ENCODE measurements around the gene WDR36. TPM values are rescaled to one million over a fixed set of nuclear protein-coding genes. Genes with fewer than 3 reads are reported as not detected.

WDR36 gene
- total and polyA plus RNA-seq, 2 experiments from 2014 or later, result 18.5 to 56.8 TPM

DNA sequence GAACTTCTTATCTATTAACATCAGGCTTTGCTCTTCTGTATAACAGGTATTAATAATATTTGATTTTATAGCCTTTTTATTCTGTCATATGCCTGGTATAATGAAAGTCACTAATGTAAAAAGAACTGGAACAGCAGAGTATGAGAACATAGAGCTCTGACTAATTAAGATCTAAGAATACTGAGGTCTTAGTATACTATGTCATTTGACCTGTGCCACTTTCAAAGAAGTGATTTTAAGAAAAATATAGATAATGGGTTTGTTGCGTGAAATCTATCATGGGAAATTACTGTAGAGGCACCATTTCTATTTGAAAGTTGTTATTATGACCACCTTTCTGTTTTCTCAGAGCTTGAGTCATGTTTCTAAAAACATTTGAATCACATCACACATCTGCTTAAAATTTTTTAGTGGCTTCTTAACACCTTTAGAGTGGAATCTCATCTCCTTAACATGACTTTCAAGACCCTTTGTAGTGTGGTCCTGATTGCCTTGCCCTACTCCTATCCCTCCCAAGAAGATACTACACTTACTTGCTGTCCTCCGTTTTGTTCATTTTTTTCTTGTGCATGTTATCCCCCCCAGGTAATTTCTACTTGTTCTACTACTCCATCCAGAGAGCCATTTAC is 14.3 kb downstream of the WDR36 start:
- H3F3A ChIP-seq (replicated peaks; ENCODE audit: low read depth), result no peaks in the 10 kb centered on the region
- no peak overlapping the region for H3K4me2 ChIP-seq
- no peaks in the 10 kb centered on the region for H3K4me1 Mint-ChIP-seq
- no peaks in the 10 kb centered on the region for H3K9me3 Mint-ChIP-seq
- H3K27me3 Mint-ChIP-seq (ENCODE audit: insufficient read depth, low read depth, poor library complexity), result no peaks in the 10 kb centered on the region
- H3K36me3 ChIP-seq (ENCODE audit: insufficient read depth), result peaks cover 79% of the 10 kb centered on the region
- no peaks in the 10 kb centered on the region for H3K79me2 ChIP-seq (replicated peaks; ENCODE audit: insufficient read depth)
- H3K4me3 Mint-ChIP-seq, result no peak overlapping the region
- no peaks in the 10 kb centered on the region for H3K27me3 ChIP-seq (ENCODE audit: insufficient read depth)
- ATAC-seq (no peak), DNase-seq (ENCODE audit: low spot score) (no peak)
- H3K27ac ChIP-seq (ENCODE audit: low read depth), result no peak overlapping the region
- no peaks in the 10 kb centered on the region for H3K4me1 ChIP-seq (ENCODE audit: insufficient read depth)
- no peak overlapping the region for H3K4me3 ChIP-seq
- H3K9me2 ChIP-seq (ENCODE audit: insufficient read depth), result no peaks in the 10 kb centered on the region
- TF ChIP-seq ZNF114 (CRISPR knock-in tag; IDR thresholded peaks at IDR 0.05) (no peak), ZNF331 (CRISPR knock-in tag; IDR thresholded peaks at IDR 0.05; ENCODE audit: low read depth) (no peak), EZH2phosphoT487 (IDR thresholded peaks at IDR 0.05; ENCODE audit: unreplicated experiment) (no peak), CREB1 (CRISPR knock-in tag; IDR thresholded peaks at IDR 0.05; ENCODE audit: low read depth) (no peak), EZH2 (IDR thresholded peaks at IDR 0.05; ENCODE audit: low read depth, unreplicated experiment) (no peak), STAT1 (IDR thresholded peaks at IDR 0.05; ENCODE audit: unreplicated experiment) (no peak), POLR2AphosphoS5 (IDR thresholded peaks at IDR 0.05; ENCODE audit: low read depth) (no peak), NANOG (IDR thresholded peaks at IDR 0.05; ENCODE audit: borderline replicate concordance) (no peak), JUNB (IDR thresholded peaks at IDR 0.05; ENCODE audit: unreplicated experiment) (no peak)
- TF ChIP-seq, protein P1, sequence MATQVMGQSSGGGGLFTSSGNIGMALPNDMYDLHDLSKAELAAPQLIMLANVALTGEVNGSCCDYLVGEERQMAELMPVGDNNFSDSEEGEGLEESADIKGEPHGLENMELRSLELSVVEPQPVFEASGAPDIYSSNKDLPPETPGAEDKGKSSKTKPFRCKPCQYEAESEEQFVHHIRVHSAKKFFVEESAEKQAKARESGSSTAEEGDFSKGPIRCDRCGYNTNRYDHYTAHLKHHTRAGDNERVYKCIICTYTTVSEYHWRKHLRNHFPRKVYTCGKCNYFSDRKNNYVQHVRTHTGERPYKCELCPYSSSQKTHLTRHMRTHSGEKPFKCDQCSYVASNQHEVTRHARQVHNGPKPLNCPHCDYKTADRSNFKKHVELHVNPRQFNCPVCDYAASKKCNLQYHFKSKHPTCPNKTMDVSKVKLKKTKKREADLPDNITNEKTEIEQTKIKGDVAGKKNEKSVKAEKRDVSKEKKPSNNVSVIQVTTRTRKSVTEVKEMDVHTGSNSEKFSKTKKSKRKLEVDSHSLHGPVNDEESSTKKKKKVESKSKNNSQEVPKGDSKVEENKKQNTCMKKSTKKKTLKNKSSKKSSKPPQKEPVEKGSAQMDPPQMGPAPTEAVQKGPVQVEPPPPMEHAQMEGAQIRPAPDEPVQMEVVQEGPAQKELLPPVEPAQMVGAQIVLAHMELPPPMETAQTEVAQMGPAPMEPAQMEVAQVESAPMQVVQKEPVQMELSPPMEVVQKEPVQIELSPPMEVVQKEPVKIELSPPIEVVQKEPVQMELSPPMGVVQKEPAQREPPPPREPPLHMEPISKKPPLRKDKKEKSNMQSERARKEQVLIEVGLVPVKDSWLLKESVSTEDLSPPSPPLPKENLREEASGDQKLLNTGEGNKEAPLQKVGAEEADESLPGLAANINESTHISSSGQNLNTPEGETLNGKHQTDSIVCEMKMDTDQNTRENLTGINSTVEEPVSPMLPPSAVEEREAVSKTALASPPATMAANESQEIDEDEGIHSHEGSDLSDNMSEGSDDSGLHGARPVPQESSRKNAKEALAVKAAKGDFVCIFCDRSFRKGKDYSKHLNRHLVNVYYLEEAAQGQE (IDR thresholded peaks at IDR 0.05; ENCODE audit: unreplicated experiment), result no peak
- TF ChIP-seq, protein P2, sequence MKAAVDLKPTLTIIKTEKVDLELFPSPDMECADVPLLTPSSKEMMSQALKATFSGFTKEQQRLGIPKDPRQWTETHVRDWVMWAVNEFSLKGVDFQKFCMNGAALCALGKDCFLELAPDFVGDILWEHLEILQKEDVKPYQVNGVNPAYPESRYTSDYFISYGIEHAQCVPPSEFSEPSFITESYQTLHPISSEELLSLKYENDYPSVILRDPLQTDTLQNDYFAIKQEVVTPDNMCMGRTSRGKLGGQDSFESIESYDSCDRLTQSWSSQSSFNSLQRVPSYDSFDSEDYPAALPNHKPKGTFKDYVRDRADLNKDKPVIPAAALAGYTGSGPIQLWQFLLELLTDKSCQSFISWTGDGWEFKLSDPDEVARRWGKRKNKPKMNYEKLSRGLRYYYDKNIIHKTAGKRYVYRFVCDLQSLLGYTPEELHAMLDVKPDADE (IDR thresholded peaks at IDR 0.05), result no peak
- TF ChIP-seq, protein P3, sequence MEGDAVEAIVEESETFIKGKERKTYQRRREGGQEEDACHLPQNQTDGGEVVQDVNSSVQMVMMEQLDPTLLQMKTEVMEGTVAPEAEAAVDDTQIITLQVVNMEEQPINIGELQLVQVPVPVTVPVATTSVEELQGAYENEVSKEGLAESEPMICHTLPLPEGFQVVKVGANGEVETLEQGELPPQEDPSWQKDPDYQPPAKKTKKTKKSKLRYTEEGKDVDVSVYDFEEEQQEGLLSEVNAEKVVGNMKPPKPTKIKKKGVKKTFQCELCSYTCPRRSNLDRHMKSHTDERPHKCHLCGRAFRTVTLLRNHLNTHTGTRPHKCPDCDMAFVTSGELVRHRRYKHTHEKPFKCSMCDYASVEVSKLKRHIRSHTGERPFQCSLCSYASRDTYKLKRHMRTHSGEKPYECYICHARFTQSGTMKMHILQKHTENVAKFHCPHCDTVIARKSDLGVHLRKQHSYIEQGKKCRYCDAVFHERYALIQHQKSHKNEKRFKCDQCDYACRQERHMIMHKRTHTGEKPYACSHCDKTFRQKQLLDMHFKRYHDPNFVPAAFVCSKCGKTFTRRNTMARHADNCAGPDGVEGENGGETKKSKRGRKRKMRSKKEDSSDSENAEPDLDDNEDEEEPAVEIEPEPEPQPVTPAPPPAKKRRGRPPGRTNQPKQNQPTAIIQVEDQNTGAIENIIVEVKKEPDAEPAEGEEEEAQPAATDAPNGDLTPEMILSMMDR (conservative IDR thresholded peaks at IDR 0.05; ENCODE audit: low read depth in 2 of 2), result no peak
- peaks cover 63% of the 10 kb centered on the region for H3K36me3 Mint-ChIP-seq (ENCODE audit: low read depth)
- no peak overlapping the region for H3K27ac Mint-ChIP-seq
- no peak overlapping the region for H2AFZ ChIP-seq
- H4K20me1 ChIP-seq (replicated peaks; ENCODE audit: insufficient read depth), result no peaks in the 10 kb centered on the region

All from GM23338 (cell line).